Measurements from ENCODE around the gene DIP2A.

Gene DIP2A

DNA sequence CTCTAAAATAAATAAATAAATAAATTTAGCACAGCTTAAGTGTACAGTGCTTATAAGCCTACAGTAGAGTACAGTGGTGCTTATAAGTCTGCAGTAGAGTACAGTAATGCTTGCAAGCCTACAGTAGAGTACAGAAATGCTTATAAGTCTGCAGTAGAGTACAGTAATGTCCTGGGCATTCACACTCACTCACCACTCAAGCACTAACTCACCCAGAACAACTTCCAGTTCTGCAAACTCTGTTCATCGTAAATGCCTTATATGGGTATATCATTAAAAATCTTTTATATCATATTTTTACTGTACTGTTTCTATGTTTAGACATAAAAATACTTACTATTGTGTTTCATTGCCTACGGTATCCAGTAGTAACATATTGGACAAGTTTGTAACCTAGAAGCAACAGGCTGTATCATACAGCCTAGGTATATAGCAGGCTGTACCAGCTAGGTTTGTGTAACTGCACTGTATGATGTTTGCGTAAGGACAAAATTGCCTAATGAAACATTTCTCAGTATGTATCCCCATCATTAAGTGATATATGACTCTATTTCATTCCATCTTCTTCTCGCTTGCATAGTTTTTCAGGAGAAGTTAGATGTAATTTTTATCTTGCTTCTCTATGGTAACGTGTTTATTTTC lies 160.2 kb downstream of the DIP2A start:
- H3K36me3 ChIP-seq (replicated peaks), result no peaks in the 10 kb centered on the region
- DNase-seq (ENCODE audit: low spot score in 2 of 2), result no peak
- no peaks in the 10 kb centered on the region for H3K4me1 ChIP-seq
- peaks cover 7% of the 10 kb centered on the region; the same call in 1 of the 2 replicates for H3K27me3 ChIP-seq (ENCODE audit: low read depth)
- in situ Hi-C loops (cut with MboI; ENCODE audit: low sequenced_read_pairs), result no loop called here
- H3K9me3 ChIP-seq, result no peaks in the 10 kb centered on the region
- no peak overlapping the region for H3K4me3 ChIP-seq

All from HAP-1 (cell line).